GM21723 (cell line): ENCODE results near the gene TTYH1.
"Not testable (repeated sequence)": the region's sequence is repeated elsewhere in the genome, so short reads cannot be mapped to it uniquely, and the experiment has no call there.

ENCODE experiments used
- ATAC-seq: cut with Tn5 transposase; IDR thresholded peaks from one replicate; pipeline ENCODE4 v1.9.1; 2021; ENCODE audit warnings: mild to moderate bottlenecking, moderate library complexity; ENCODE audit not compliant: unreplicated experiment

The TTYH1 gene

DNA sequence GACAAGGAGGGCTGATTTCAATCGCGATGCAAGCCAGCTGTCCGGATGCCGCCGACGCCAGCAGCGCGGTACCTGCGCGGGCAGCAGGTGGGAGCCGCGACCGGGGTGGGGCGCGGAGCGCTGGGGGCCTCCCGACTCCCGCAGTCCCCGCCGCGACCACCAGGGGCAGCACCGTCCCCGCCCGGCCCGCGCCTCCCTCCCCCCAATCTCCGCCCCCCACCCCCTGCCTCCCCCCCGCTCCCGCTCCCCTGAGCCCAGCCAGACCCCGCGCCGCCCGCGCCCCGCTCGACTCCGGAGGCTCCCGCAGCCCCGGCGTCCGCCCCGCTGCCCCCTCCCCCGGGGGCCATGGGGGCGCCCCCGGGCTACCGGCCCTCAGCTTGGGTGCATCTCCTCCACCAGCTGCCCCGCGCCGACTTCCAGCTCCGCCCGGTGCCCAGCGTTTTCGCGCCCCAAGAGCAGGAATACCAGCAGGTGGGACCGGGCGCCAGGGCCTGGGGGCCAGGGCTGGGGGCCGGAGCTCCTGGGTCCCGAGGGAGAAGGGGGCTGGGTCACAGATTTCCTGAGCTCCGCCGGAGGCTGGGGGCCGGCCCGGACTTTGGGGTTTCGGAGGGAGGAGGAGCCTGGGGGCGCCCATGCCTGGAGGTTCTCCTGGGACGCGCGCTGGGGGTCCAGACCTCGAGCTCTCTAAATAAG, at the start of gene TTYH1:
TTYH1 (plus strand) TSS at position 257 of the 693 bp plus-strand sequence; CDS start at position 346, 89 bp downstream.
- no peak for ATAC-seq

DNA sequence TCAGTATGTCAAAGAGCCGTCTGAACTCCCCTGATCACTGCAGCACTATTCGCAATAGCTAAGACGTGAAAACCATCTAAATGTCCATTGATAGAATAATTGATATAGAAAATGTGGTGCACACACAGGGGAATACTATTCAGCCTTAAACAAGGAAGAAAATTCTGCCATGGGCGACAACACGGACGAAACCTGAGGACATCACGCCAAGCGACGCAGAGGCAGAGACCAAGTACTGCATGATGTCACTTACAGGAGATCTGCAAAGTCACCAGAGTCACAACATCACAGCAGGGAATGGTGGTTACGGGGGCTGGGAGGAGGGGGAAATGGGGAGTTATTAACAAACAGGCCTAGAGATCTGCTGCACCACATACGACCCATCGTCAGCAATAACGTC, 49.5 kb upstream of the TTYH1 start:
- ATAC-seq: not testable (repeated sequence)

DNA sequence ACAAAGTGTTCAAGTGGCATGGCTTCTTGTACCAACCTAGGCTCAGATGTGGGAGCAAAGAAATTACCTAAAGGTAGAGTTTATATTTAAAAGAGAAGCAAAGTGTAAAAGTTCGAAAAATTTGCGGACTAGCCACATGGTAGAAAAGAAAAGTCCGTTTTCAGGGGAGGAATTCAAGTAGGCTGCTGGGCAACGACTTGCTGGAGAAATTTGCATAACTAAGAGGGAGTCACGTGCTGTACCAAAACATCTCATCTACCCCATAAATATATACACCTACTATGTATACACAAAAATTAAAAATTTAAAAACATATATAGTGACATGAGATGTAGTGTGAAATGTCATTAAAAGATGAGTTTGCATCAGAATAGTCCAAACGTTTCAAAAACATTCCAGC, 48.5 kb upstream of the TTYH1 start:
- no peak for ATAC-seq

DNA sequence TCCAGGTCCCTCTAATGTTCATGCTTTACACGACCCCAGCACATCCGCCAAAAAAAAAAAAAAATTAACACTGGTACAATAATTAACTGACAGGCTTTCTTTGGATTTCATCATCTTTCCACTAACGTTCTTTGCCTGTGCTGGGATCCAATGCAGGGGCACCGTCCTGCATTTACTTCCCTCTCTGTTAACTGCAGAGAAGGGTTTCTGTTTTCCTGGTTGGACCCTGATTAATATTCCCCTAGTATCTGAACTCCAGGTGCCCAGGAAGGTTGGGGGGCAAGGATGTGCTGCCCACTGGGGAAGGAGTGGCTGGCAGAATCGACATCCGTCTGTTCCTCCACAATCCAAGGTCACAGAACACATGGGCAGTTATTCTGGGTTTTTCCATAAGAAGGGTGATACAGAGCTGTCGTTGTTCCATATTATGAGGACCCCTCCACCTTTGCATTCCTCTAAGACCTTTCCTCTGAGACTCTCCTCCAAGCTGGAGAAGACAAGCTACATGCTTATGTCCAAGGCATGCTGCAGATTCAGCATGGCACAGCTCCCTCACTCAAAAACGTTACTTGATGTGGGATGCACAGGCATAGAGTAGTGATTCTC, 46.1 kb upstream of the TTYH1 start:
- no peak for ATAC-seq

DNA sequence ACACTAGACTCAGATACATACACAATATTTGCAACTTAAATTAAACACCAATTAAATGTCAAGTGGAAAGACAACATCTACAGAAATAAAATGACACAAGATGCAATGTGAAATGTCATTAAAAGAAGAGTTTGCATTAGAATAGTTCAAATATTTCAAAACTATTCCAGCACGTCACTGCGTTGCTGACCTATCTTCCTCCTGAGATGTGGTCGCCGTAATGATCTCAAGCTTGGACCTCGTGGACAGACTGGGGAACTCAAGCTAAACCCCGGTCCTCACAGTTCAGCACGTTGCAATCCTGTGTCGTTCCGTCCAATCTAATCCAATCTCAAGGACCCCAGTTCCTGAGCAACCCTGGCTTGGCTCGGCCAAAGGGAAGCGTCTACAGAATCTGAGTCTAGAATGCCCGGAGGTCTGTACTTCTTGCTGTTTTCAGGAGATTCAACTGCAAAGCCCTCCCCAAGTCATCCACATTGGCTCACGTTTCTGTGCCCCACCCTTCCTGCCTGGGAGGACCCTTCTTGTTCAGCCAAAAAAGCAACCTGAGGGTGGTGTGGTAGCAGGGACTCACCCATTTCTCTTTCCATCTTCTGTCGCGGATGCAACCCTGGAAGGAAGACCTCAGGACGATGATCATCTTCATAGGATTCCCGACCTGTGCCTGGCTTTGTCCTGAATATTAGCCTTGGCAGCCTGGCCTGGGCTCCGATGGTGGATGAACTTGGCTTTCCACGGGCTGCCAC, 45.4 kb upstream of the TTYH1 start:
- ATAC-seq: not testable (repeated sequence)

DNA sequence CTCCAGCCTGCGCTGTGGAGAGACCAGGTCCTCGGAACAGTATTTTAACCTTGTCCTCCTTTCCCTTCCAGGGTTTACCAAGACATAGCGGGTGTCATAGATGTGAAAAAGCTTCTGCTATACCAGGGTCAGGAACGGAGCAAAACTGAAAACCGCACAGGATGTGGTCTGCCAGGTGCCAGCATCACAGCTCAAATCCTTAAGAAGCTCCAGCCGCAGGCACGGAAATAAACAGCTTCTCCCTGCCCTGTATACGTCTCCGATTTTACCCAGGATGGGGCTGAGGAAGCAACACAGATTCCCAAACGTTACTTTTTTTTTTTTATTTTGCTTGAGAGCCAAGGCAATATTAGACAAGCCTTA, 44.8 kb upstream of the TTYH1 start:
- ATAC-seq: not testable (repeated sequence)

DNA sequence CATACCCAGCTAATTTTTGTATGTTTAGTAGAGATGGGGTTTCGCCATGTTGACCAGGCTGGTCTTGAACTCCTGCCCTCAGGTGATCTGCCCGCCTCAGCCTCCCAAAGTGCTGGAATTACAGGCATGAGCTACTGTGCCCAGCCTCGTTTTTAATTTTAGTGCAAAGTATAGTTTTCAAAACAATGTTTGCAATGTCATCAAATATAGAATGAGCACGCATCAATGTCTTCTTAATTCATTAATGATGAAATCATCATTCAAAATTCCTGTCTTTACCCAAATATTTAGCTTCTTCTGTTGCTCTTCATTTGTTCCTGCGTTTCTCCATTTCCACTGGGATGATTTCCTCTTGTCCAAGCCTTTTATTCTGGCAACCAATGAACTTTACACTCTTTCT, 43.8 kb upstream of the TTYH1 start:
- ATAC-seq: not testable (repeated sequence)

DNA sequence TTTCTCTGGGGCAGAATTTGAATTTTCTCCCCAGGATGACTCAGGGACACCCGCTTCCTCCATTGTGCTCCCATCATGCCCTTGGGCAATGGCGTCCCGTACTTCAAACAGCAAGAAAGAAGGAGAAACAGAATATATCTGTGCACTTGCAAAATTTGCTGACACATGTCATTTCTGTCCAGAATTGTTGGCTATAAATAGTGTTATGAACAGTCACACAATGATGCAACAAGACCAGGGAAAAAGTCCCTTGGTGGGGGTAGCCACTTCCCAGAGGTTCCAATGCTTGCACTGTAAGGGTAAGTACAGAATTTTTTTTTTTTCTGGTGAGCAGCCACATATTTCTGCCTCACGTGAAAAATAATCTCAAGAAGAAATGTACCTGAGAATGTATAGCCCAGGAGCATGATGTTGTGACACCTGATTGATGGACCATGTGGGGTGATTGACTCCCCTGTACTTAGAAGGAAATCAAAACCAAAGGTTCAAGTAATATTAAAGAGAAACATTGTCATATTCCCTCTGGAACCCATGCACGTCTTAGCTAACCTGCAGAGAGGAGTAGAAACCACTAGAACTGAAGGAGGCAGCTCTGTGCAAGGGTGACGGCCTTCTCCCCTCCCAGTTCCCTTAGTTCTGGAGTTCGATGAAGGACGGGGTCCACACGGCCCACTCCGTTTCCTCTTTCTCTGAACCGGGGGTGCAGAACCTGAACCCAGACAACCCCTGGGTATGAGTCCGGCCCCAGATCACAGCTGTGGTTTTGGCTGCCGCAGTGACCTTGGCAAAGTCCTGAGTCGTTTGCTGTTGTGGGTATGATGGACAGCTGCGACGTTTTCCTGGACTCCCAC, 41.3 kb upstream of the TTYH1 start:
- ATAC-seq: no peak

DNA sequence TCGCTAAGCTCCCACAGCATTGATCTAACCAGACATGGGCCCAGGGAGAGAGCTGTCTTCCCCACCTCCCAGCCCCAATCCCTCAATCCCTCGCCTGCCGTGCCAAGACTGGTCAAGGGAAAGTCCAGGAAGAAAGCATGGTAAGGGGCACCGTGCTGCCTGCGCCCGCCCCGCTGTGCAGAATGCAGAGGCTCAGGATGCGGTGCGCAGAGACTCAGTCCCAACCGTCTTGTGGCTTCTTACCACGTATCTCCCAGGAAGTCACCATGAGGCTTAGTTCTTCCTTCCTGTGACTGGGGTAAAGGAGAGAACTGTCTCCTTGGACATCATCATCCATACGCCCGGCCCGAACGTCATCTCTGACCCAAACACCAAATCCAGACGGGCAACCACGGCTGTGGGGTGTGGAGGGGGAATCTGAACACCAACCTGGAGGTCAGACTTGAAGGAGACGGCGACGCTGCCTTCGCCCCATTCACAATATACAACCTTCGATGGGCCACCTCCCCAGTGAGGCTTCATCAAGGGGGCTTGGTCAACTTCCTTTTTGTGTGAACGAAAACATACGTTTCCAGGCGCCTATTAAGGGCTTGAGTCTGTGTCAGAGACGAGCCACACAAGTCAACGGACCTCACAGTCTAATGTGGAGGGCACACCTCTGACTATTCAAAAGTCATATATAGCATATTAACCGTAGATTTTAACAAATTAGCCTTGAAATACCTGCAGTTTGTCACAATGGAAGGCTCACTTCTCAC, 39.9 kb upstream of the TTYH1 start:
- not testable (repeated sequence) for ATAC-seq

DNA sequence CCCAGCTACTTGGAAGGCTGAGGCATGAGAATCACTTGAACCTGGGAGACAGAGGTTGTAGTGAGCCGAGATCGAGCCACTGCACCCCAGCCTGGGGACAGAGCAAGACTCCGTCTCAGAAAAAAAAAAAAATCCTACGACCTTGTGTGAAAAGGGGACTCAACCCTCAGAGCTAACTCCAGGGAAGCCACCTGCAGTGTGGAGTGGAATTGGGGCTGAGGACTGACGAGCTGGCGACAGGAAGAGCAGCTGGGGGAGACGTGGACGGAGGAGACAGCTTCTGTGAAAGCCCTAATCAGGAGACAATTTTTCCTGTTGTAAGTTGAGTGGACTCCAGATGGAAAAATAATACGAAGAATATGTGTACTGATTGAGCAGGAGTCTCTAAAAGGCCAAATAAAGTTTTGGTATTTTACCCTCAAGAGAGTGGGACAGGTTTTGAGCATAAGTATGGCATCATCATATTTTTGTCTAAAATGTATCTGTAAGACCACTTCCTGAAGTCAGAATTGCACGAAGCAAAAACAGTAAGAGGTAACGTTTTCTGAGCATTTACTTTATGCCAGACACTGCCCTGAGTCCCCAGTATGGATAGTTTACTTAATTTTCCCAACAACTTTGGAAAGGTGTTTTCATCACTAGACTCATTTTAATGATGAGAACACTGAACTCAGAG, 38.5 kb upstream of the TTYH1 start:
- ATAC-seq: no peak

DNA sequence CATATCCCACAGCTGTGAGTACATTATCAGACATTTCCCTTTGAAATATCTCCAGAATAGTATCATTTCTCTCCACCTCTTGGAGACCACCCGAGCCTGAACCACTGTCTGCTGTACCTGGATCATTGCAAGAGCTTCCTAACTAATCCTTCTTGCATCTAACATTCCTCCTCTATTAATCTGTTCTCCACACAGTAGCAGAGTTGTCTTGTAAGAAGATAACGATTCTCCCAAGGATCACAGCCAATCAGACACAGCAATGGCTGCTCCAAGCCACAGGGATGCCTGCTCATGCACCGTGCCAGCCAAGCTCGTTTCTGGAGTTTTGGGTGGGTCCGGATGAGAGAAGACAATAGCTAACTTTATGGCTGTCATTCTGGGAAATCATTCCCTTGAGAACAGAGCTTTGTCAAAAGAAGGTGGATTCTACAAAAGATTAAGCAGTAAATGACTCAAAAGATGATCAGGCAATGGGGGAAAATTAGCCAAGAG, 36.0 kb upstream of the TTYH1 start:
- ATAC-seq: no peak

DNA sequence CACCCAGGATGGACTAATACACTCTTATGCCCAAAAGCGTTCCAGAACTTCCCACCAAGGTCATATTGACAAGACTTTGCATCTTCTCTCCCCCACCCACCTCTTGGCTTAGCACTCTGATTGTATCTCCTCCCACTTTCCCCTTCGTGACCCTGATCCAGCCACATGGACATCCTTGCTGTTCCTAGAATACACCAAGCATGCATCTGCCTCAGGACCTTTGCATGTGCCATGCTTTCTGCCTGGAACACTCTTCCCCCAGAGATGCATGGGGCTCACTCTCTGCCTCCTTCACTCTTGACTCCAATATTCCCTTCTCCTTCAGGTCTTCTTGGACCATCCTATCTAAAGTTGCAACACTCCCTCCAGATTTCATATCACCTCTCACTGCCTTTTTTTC, 34.4 kb upstream of the TTYH1 start:
- ATAC-seq: no peak

DNA sequence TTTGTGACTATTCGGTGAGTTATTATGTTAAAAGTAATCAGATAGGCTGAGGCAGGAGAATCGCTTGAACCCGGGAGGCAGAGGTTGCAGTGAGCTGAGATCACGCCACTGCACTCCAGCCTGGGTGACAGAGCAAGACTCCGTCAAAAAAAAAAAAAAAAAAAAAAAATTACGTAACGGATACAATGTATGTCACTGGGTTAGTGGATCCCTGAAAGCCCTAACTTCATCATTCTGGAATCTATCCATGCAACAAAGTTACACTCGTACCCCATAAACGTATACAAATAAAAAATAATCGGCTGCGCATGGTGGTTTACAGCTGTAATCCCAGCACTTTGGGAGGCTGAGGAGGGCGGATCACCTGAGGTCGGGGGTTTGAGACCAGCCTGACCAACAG, 33.2 kb upstream of the TTYH1 start:
- not testable (repeated sequence) for ATAC-seq

DNA sequence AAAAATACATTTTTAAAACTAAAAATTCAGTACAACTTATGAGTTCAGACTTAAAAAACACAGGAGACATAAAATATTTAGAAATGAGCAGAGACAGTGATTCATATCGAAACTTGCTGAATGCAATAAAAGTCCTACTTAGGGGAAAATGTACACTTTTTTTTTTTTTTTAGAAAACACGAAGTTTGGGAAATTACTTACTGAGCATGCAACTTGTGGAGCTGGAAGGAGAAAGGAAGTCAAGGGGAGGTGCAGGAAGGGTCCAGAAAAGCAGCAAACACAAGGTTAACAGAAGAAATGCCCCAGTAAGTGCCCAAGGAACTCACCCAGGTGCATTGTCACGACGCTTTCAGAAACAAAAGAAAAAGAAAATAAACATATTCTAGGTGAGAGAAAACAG, 31.9 kb upstream of the TTYH1 start:
- no peak for ATAC-seq

DNA sequence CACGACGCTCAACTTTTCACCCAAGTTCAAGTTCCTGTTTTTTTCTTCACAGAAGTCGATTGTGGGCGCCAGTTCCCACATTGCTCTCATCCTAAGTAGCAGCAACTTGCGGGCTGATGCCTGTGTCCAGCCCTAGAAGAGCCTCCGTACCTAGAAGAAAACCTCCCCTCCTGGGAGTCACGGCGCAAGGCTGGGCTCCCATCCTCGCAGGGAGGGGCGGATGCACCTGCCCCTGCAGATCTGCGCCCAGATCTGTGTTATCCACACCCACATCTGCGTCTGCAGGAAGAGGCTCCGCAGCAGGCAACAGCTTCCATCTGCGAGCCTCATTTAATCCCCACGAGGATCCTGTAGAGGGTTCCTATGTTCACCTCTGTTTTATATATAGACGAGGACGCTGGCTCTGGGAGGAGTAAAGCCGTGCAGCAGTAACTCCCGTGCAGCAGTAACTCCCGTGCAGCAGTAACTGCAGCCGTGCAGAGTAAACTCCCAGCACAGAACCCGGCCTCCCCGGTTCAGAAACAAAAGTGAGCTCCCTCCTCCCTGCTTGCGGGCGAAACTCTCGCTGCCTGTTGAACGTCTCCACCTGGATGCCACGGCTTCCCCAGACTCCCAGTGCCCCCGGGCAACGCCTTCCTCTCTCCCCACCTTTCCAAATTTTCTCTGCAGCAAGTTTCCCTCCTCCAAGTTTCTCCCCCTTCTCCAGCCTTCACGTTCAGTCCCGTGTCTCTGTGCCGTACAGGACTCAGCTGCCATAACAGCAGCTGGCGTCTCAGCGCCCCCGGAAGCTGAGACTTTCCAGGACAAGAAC, 27.1 kb upstream of the TTYH1 start:
- no peak for ATAC-seq

DNA sequence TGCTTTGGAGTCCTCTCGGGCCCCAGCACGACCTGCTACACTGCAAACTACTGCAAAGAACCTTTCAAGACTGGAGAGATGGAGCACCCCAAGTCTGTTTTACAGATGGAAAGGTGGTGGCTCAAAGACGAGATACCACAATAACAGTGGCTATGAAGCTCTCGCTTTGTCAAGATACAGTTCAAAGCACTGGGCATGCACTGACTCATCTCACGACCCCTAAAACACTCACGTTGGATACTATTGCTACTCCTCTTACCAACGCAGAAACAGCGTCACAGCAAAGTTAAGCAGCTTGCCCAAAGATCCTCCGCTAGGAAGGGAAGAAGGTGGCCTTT, 26.5 kb upstream of the TTYH1 start:
- ATAC-seq: no peak

DNA sequence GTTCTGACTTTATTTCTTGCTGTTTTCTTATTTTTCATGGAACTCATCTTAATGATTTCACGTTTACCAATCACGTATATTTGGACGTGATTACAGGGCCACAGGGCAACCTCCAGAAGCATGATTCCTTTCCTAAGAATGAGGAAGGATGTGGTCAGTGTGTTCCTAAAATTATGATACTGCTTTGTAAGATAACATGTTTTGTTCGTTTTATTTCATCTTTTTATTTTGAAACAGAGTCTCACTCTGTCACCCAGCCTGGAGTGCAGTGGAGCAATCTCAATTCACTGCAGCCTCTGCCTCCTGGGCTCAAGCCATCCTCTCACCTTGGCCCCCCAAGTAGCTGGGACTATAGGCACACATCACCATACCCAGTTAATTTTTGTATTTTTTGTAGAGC, 25.7 kb upstream of the TTYH1 start:
- no peak for ATAC-seq

DNA sequence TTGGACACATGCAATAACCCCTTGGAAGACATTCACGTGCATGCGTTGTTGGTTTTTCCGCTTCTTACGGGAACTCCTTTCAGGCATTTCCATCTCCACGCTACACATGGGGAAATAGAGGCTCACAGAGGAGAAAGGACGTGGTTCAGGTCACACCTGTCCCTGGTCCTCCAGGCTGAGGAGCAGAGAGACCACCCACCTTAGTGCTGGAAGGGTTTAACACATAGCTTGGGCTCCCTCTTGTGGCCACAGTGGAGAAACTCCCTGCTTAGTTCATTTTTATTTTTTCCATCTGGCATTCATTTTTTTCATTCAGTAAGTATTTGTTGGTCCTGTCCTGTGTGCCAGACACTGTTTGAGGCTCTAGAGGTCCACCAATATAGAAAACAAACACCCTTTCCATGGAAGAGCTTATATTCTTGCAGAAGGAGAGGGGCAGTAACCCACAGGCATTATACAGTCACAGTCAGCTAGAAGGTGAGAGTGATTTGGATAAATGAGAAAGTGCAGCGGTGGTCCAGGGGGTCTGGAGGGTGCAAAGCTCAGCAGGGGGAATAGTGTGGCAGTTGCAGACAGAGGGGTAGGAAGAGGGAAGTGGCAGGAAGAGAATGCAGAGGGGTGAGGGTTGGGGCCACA, 24.2 kb upstream of the TTYH1 start:
- ATAC-seq: no peak
